ENCODE data around the gene PEX11B.

The PEX11B gene

DNA sequence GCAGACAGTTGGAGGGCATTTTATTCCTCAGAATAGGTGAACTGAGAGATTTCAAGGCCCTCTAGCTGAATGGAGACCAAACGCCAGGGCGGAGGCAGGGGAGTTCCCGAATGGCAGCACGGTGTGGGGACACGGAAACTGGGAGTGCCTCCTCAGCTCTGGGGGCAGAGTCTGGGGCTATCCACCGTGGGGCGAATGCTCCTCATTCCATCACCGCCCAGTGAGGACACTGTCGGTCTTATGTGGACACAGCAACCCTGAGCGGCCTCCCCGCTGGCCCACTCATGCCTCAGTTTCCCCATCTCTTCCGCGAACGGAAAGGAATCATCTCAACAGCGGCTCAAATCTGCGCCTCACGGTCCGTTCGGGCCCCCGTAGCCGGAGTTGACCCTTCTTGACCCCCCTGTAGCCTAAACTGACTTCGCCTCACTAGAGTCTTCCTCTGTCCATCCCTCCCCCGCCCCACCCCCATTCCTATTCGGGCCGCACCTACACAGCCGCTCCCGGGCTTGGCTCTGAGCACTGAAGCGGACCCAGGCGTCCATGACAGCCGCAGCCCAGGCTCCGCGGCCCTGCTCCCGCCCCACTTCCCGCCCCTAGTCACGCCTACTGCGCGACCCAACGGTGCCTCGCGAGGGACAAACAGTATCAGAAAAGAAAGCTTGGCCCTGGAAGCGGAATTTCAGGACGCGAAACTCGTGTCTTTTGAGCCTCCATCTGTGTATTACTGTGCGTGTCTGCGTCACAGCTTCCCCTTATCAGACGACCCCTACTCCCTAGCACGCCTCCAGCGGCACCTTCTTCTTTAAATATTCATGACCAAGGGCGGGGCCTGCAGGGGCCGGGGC lies at the start of gene PEX11B:
Gene PEX11B, minus strand, starts transcription at position 574 of the 848 bp plus-strand sequence. Its CDS starts 29 bp downstream, at position 545.
- H3K4me1 Mint-ChIP-seq (ENCODE audit: low read depth): peaks cover 51% of the 10 kb centered on the region

GRCh38 chr1:145967288-145967687 lies 48.8 kb upstream of the PEX11B start:
- H3K4me1 Mint-ChIP-seq (ENCODE audit: low read depth): peaks cover 43% of the 10 kb centered on the region
- no peak overlapping the region for H3K27ac Mint-ChIP-seq
- peaks cover 5% of the 10 kb centered on the region for H3K36me3 Mint-ChIP-seq
- no peaks in the 10 kb centered on the region for H3K9me3 Mint-ChIP-seq (ENCODE audit: low read depth)
- H3K4me3 Mint-ChIP-seq: no peak overlapping the region
- H3K27me3 Mint-ChIP-seq: no peaks in the 10 kb centered on the region

More for the DNA sequence above, at the start of gene PEX11B:
- peak within 1 kb of the TSS; percentile 96 for H3K27ac Mint-ChIP-seq
- H3K4me3 Mint-ChIP-seq: peak within 1 kb of the TSS; percentile 96
- H3K27me3 Mint-ChIP-seq: no peaks in the 10 kb centered on the region
- H3K9me3 Mint-ChIP-seq (ENCODE audit: low read depth): no peaks in the 10 kb centered on the region
- H3K36me3 Mint-ChIP-seq: peaks cover 6% of the 10 kb centered on the region

- H3K27ac Mint-ChIP-seq: peak overlapping the region; percentile 95
- H3K9me3 Mint-ChIP-seq (ENCODE audit: low read depth): no peaks in the 10 kb centered on the region
- no peaks in the 10 kb centered on the region for H3K27me3 Mint-ChIP-seq
- peaks cover 5% of the 10 kb centered on the region for H3K36me3 Mint-ChIP-seq
- H3K4me3 Mint-ChIP-seq: peak overlapping the region; percentile 94
- peaks cover 48% of the 10 kb centered on the region for H3K4me1 Mint-ChIP-seq (ENCODE audit: low read depth)
These were observed 46.7 kb upstream of the PEX11B start for GRCh38 chr1:145965119-145965744.

GRCh38 chr1:145964328-145965118 lies 46.0 kb upstream of the PEX11B start, which contains the start of the genes ANKRD34A and POLR3GL:
TSS of gene ANKRD34A (minus strand) at chr1:145964575. CDS start at chr1:145961759, 2,816 bp downstream.
TSS of gene POLR3GL (plus strand) at chr1:145964690. CDS start at chr1:145974866, 10,176 bp downstream.
- H3K4me1 Mint-ChIP-seq (ENCODE audit: low read depth): peaks cover 54% of the 10 kb centered on the region
- peak within 1 kb of the TSS; percentile 95 for H3K27ac Mint-ChIP-seq
- no peaks in the 10 kb centered on the region for H3K9me3 Mint-ChIP-seq (ENCODE audit: low read depth)
- peak within 1 kb of the TSS; percentile 94 for H3K4me3 Mint-ChIP-seq
- peaks cover 5% of the 10 kb centered on the region for H3K36me3 Mint-ChIP-seq
- no peaks in the 10 kb centered on the region for H3K27me3 Mint-ChIP-seq

DNA sequence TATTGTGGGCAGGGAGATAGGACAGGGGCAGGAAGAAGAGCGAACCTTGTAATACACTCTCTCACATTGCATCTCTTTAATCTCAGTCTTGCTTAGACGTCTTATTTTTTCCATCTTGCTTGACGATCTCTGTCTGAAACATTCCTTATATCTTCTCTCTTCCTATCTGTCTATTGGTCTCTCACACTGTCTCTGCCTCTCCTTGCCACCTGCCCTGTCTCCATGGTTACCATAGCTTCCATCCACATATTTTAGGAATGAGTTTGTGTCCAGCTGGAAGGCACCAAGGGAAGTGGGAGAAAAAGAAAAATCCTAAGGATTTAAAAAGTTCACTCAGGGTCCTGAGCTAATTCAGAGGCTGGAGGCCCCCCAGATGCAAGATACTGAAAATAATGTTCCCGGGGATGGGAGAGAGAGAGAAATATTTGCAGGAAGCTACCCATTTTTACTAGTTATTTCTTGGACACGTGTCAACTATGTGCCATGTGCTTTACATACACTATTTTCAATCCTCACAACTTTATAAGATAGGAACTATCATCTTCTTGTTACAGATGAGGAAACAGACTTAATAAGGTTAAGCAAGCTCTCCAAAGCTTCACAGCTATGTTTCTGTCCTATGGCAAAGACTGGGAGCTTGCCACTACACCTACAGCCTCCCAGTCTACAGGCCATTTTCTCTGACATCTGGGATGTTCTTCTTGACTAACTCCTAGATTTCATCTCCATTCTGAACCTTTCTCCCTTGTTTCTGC lies 44.9 kb upstream of the PEX11B start:
- Mint-ChIP-seq H3K4me1 (ENCODE audit: low read depth) (peaks cover 63% of the 10 kb centered on the region), H3K36me3 (peaks cover 5% of the 10 kb centered on the region), H3K27ac (peak overlapping the region; percentile 95), H3K9me3 (ENCODE audit: low read depth) (no peaks in the 10 kb centered on the region), H3K4me3 (peak overlapping the region; percentile 94), H3K27me3 (no peaks in the 10 kb centered on the region)

DNA sequence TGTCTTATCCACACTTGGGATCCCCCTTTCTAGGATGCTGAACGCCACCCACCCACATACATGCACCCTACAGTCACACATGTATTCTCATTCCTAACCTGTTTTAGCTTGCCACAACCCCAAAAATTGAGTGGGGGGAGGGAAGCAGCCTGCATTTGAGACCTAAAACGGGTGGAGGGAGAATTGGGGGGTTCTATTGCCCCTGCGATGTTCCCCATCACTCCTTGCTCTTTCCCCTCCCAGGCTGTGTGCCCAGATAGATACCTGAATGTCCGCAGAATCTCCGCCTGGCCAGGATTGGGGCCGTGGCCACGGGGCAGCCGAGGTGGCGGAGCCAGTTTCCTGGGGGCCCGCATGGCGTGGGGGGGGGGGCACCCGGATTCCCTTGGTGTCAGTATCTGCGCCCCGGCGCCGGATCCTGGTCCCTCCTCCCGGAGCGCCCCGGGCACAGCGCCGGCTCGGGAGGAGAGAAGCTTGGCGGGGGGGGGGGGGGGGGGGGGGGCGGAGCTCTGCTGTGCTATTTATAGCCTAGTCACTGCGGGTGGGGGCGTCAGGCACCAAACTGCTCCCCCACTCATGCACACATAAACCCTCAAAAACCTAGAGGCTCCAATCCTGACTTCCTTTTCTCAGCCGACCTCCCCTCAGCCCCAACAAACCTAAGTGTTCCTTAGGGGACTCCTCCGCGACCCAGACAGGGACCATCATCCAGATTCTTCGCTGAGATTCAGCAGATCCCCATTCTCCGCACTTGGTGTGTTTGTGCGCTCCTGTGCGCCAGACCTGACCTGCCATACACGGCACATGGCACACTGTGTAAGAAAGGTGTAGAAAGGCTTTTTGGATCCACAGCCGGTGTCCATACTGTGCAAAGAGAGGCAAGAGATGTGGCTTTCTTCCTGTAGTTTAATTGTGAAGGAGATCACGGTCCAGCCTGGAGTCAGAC lies 43.9 kb upstream of the PEX11B start:
- H3K4me1 Mint-ChIP-seq (ENCODE audit: low read depth): peaks cover 63% of the 10 kb centered on the region
- H3K27me3 Mint-ChIP-seq: no peaks in the 10 kb centered on the region
- H3K9me3 Mint-ChIP-seq (ENCODE audit: low read depth): no peaks in the 10 kb centered on the region
- H3K36me3 Mint-ChIP-seq: peaks cover 1% of the 10 kb centered on the region
- peak overlapping the region; percentile 95 for H3K27ac Mint-ChIP-seq
- peak overlapping the region; percentile 94 for H3K4me3 Mint-ChIP-seq

- Mint-ChIP-seq H3K27me3 (no peaks in the 10 kb centered on the region), H3K9me3 (ENCODE audit: low read depth) (no peaks in the 10 kb centered on the region), H3K4me3 (peak overlapping the region; percentile 94), H3K27ac (peak overlapping the region; percentile 94), H3K36me3 (no peaks in the 10 kb centered on the region), H3K4me1 (ENCODE audit: low read depth) (peaks cover 71% of the 10 kb centered on the region)
These were observed 43.1 kb upstream of the PEX11B start for GRCh38 chr1:145961425-145962156.

GRCh38 chr1:145961109-145961424 lies 42.5 kb upstream of the PEX11B start:
- Mint-ChIP-seq H3K4me1 (ENCODE audit: low read depth) (peaks cover 75% of the 10 kb centered on the region), H3K27ac (peak overlapping the region; percentile 94), H3K4me3 (peak overlapping the region; percentile 94), H3K9me3 (ENCODE audit: low read depth) (no peaks in the 10 kb centered on the region), H3K36me3 (no peaks in the 10 kb centered on the region), H3K27me3 (no peaks in the 10 kb centered on the region)

- Mint-ChIP-seq H3K36me3 (no peaks in the 10 kb centered on the region), H3K27ac (peak overlapping the region; percentile 94), H3K27me3 (no peaks in the 10 kb centered on the region), H3K4me1 (ENCODE audit: low read depth) (peaks cover 77% of the 10 kb centered on the region), H3K4me3 (peak overlapping the region; percentile 94), H3K9me3 (ENCODE audit: low read depth) (no peaks in the 10 kb centered on the region)
These were observed 42.1 kb upstream of the PEX11B start for GRCh38 chr1:145960468-145961108.

DNA sequence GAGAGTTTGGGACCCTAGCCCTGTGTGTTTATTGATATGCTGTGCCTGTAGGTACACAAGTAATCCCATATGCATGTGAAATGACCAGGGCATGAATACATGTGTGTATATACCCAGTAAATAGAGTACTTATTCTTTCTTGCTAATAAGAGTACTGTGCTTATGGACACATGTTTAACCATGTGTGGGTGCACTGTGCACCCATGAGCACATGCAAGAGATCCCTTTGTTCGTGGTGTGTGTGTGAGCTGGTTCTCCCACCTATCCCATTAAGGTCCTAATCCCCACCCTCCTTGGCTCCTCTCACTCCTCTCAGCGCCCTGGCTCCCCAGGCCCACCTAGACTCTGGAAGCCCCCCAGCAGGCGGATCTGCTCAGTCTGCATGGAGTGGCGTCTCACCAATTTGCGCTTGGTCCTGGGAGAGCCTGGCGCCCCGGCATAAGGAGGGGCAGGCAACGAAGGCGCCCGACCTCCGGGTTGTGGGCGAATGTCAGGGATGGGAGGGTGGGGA lies 41.5 kb upstream of the PEX11B start:
- Mint-ChIP-seq H3K27me3 (no peaks in the 10 kb centered on the region), H3K36me3 (no peaks in the 10 kb centered on the region), H3K27ac (peak overlapping the region; percentile 31), H3K4me1 (ENCODE audit: low read depth) (peaks cover 78% of the 10 kb centered on the region), H3K4me3 (peak overlapping the region; percentile 75), H3K9me3 (ENCODE audit: low read depth) (no peaks in the 10 kb centered on the region)

- no peaks in the 10 kb centered on the region for H3K9me3 Mint-ChIP-seq (ENCODE audit: low read depth)
- H3K36me3 Mint-ChIP-seq: no peaks in the 10 kb centered on the region
- peak overlapping the region; percentile 75 for H3K4me3 Mint-ChIP-seq
- H3K27ac Mint-ChIP-seq: peak overlapping the region; percentile 25
- H3K27me3 Mint-ChIP-seq: no peaks in the 10 kb centered on the region
- H3K4me1 Mint-ChIP-seq (ENCODE audit: low read depth): peaks cover 80% of the 10 kb centered on the region
These were observed 40.8 kb upstream of the PEX11B start for GRCh38 chr1:145959333-145959732.

DNA sequence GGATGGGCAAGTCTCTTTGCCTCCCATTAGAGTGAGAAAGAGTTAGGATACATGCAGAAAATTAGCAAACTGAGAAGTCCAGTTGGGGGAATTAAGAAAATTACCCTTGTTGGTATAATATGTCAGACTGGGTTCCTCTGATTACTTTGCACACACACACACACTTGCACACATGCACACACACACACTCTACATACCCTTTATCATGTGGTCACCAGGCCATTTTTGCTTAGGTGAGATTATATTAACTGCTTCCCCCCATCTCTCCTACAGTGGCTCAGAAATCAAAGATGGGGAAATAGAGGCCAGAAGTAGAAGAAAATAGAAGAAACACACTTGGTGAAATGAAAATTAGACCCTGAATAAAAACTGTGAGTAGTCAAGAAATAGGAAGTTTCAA lies 40.2 kb upstream of the PEX11B start:
- no peaks in the 10 kb centered on the region for H3K36me3 Mint-ChIP-seq

More for the DNA sequence above, 40.2 kb upstream of the PEX11B start:
- H3K27ac Mint-ChIP-seq: peak overlapping the region; percentile 25
- H3K9me3 Mint-ChIP-seq (ENCODE audit: low read depth): no peaks in the 10 kb centered on the region
- H3K27me3 Mint-ChIP-seq: no peaks in the 10 kb centered on the region
- H3K4me3 Mint-ChIP-seq: peak overlapping the region; percentile 79
- H3K4me1 Mint-ChIP-seq (ENCODE audit: low read depth): peaks cover 80% of the 10 kb centered on the region
